Measurements from ENCODE around the gene RARG. TPM values are rescaled to one million over a fixed set of nuclear protein-coding genes. Genes with fewer than 3 reads are reported as not detected.
A peak's percentile ranks its signal among the peaks of the same experiment; 100 is the strongest.

Gene RARG
- total RNA-seq, 1 donor from 2014 or later: 5.8 TPM

- DNase-seq (ENCODE audit: low spot score): peak; percentile 72
Measured at GRCh38 chr12:53224061-53224896, 7.7 kb downstream of the RARG start.

GRCh38 chr12:53223389-53224060, 8.5 kb downstream of the RARG start:
- DNase-seq (ENCODE audit: low spot score): peak; percentile 89

- DNase-seq (ENCODE audit: low spot score): no peak
Measured at GRCh38 chr12:53222806-53223261, 9.2 kb downstream of the RARG start.

GRCh38 chr12:53222170-53222721, 9.8 kb downstream of the RARG start:
- no peak for DNase-seq (ENCODE audit: low spot score)

DNA sequence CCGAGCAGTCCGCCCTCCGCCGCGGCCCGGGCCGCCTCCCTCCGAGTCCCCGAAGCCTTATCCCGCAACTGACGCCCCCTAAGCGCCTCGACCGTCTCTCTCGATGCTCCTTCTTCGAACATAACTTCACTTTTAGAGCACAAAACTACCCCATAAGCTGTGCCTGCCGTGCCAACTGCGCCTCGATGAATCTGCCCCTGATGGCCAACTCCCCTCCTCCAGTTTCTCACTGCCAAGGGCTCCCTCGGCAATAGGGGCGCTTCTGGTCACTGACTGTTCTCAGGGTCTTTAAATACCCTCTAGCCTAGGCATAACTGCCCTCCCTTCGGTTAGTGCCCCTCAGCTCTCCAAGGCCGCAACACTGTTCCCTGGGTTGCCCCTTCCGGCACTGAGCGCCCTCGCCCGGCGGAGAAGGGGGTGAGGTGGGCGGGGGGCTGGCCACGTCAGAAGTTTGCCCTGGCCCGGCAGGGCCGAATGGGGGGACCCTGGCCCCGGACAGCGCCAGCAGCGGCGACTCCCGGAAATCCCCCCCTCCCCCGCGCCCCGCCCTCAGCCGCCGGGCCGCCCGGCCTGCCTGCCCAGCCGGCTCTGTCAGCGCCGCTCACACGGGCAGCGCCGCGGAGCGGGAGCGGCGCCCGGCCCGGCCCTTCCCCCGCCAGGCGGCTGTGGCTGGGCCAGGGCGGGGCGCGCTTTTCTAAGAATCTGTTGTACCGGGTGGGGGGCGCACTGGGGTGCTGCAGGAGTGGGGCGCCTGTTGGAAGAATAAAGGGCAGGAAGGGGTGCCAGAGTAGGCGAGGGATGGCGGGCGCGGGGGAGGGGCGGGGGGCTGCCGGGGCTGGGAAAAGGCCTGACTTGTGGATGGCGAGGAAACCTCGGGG, 10.6 kb downstream of the RARG start:
- DNase-seq (ENCODE audit: low spot score): peak; percentile 83

DNA sequence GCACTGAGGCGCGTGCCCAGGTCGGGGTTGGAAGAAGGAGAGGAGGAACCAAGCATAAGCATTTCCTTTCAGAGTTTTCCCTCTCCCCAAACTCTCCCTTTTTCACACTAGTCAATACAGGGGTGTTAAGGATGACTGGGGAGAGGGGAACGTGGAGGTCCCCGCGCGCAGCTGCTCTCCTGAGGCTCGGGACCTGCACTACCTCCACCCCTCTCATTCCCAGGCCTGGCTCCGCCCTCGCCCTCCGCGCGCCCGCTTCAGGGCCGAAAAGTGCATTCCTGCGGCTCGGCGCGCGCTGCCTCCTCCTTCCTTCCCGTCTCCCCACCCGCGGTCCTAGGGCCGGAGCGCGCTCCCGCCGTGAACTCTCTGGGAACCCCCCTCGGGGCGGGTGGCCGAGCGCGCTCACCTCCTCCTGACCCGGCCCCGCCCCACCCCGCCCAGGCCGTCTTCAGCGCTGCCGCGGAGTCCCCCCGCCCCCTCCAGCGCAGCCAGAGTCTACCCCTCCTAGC, 11.3 kb downstream of the RARG start:
- DNase-seq (ENCODE audit: low spot score): peak; percentile 96

DNA sequence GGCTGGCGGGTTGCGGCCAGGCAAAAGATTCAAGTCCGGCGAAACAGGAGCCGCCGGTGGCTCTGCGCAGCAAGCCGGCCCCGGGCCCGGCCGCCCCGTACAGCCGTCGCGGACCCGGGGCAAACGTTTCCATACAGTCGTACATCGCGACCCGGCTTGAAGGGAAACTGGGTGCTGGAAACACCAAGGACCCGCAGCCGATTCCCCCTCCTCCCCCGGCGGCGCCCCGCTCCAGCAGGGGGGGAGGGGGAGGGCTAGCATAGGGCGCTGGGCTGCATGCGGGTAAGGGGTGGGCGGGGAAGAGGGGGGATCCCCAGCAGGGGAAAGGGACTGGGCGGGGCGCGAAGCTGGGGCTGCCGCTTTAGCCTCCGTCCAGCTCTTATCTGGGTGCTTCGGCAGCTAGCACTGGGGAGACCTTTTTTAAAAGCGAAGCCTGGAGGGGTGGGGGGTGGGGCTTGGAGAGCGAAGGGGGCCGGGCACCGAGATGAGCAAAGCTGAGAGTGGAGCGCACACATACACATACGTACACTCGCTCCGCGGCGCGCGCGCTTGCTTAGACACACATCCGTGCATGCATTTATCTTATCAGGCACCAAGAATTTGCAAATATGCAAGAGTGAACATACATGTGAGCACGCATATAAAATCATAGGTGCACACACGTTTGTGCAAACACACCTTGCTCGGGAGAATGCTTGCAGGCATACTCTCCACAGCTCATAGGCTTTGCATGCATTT, 11.9 kb downstream of the RARG start:
- peak; percentile 94 for DNase-seq (ENCODE audit: low spot score)

DNA sequence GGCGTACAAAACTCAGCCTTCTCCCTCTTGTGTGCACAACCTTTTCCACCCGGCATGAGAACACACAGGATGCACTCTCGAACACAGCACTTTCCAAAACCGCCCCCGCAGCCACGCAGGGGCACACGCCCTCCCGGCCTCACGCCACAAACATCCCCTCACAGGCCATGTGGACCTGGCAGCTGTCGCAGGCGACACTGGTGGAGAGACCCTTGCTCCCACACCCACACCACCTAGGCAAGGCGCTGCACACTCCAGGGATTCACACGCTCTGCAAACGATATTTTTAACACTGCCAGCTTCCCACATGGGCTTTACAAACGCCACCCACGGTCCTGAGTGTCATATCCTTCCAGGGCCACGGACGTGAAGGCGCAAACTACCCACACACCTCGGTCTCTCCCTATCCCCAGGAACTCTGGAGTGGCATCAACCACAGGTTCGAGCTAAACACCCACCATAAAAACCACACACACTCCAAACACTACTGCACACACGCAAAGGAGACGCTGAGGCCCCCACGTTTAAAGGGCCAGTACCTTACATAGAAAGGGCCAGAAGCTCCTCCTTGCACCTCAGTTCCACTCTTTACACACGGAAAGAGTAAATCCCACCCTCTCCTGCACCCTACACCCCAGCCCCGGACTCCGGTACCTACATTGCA, 12.6 kb downstream of the RARG start:
- DNase-seq (ENCODE audit: low spot score): peak; percentile 66

DNA sequence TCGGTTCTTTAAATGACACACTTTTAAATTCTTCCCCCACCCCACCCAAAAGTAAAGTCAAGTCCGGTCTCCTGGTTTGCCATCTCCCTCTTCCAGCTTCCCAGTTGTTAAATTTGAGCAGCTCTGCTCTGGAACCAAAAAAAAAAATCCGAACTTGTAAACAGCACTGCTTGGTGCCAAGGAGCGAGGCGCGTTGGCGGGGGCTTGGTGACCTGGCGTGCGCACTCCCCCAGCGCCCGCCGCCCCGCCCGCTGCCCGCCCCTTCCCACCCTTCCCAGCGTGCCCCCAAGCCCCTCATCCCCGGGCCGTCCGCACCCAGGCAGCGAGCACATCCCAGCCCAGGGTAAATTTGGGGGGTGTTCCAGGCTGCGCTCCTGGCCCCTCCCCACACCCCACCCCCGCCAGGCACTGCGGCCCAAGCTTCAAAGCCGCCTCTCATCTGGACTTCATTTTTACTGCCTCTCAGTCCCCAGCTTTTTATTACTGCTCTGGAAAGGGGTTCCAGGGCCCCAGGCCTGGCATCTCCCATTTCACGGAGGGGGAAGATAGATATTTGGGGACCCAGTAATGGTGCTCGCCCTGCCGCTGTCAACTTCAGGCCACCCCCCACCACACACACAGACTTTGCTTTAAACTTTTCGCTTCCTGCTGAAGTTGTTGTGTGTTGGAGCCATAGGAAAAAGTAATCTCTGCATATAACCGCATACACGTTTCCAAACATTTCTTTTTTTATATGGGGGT, 13.3 kb downstream of the RARG start:
- DNase-seq (ENCODE audit: low spot score): peak; percentile 64

DNA sequence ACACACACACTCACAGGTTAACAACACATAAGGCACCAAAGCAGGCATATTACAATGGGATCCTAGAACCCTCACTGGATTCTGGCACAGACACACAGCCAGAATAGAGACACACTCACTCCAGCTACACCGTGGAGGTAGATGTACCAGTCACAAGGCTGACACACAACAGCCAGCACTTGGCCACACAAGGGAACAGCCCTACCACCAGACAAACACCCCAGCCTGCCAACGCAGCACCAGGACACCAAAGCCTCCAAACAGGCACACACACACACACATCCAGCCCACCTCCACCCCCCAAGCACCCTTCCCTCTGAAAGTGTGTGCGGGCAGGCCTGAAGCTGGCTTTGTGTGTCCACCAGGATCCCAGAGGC, 14.1 kb downstream of the RARG start:
- DNase-seq (ENCODE audit: low spot score): no peak

- DNase-seq (ENCODE audit: low spot score): no peak
Measured at GRCh38 chr12:53217051-53217930, 14.7 kb downstream of the RARG start.

DNA sequence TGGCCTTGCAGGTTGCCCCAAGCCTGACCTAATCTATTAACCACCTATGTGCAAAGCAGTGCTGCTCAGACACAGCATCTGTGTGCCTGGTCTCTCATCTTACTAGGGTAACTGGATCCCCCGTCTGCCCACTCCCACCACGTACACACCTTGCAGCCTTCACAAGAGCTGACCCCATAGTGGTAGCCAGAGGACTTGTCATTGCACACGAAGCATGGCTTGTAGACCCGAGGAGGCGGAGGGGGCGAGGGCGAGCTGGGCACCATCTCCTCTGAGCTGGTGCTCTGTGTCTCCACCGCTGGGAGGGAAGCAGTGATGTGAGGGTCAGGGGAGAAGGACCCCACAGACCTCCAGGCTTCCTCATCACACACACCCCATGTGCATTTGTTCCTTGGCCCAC, 16.5 kb downstream of the RARG start:
- DNase-seq (ENCODE audit: low spot score): no peak

DNA sequence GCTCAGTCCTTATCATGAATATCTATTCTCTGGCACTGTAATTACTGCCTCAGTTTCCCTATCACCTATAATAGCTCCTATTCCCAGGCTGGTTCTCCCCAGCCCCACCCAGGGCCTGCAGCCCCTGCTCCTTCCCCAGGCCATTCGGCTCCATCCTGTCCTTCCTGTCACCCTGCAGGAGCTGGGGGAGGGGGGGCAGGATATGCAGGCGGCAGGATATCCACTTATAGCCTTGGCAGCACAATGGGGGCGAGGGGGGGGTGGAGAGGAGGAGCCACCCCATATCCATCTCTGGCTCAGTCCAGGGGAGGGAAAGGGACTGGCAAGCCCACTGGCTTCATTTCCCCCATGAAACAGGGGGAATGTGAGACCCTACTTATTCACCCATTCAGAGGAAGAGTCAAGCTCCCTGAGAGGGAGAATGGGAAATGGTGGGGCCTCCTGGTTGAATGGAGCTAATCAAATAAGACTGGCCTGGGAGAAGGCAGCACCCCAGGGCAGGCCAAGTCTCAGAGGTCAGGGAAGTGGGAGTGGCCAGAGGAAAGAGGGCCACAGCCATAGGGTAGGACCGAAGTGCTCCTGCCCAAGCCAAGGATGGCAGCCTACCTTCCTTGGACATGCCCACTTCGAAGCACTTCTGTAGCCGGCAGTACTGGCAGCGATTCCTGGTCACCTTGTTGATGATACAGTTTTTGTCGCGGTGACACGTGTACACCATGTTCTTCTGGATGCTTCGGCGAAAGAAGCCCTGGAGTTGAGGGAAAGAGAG, 17.1 kb downstream of the RARG start:
- DNase-seq (ENCODE audit: low spot score): no peak

DNA sequence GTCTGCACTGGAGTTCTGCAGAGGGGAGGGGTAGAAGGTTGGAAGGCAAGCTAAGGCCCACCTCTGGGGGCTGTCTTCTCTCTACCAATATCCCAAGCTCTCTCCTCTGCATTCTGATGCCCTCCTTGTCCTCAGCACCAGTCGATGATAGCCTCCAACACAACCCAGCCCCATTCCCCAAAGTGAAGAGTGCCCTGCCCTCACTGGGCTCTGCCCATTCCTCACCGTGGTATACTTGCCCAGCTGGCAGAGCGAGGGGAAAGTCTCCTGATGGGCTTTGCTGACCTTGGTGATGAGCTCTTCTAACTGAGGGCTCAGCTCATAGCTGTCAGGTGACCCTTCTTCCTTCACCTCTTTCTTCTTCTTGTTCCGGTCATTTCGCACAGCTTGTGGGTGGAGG, 17.8 kb downstream of the RARG start:
- DNase-seq (ENCODE audit: low spot score): no peak

DNA sequence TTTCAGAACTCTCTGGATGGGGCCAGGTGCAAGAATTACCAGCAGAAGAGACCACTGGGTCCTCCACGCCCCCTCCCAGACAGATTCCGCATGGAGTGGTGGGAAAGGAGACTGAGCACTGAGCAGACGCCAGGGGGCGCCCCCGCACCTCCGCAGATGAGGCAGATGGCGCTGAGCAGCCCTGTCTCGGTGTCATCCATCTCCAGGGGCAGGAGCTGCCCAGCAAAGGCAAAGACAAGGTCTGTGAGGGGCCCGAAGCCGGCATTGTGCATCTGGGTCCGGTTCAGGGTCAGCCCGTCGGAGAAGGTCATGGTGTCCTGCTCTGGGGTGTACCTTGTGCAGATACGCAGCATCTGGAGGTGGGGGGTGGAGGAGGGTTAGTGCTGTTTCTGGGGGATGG, 18.7 kb downstream of the RARG start:
- DNase-seq (ENCODE audit: low spot score): peak; percentile 72

- no peak for DNase-seq (ENCODE audit: low spot score)
Measured at GRCh38 chr12:53212931-53213330, 19.1 kb downstream of the RARG start.

- no peak for DNase-seq (ENCODE audit: low spot score)
Measured at GRCh38 chr12:53211476-53212381, 20.3 kb downstream of the RARG start.

Measured in umbilical cord (tissue), 2 donors.